Measurements from ENCODE around the gene WDR64. TPM values are rescaled to one million over a fixed set of nuclear protein-coding genes. Genes with fewer than 3 reads are reported as not detected.

The WDR64 gene
- total and polyA plus RNA-seq, 2 of the 13 experiments (the other 11 are each of a cell fraction or from before 2014, with no cell fraction given): not detected

- TF ChIP-seq ZNF883 (CRISPR knock-in tag; IDR thresholded peaks at IDR 0.05; ENCODE audit: not compliant biosample characterization) (peak; percentile 79), SRSF1 (optimal IDR thresholded peaks at IDR 0.05; ENCODE audit: low read depth, low read length) (no peak), ZNF329 (CRISPR knock-in tag; IDR thresholded peaks at IDR 0.05; ENCODE audit: low read depth) (no peak), BCL6 (CRISPR knock-in tag; IDR thresholded peaks at IDR 0.05) (no peak), ZNF644 (CRISPR knock-in tag; IDR thresholded peaks at IDR 0.05; ENCODE audit: low read depth) (no peak), TSC22D2 (CRISPR knock-in tag; IDR thresholded peaks at IDR 0.05; ENCODE audit: borderline replicate concordance) (no peak), THAP8 (CRISPR knock-in tag; IDR thresholded peaks at IDR 0.05; ENCODE audit: borderline replicate concordance) (no peak; the same call in 1 of the 2 replicates), ZNF317 (CRISPR knock-in tag; IDR thresholded peaks at IDR 0.05) (peak; percentile 74; the same call in 1 of the 2 replicates), NBN (conservative IDR thresholded peaks at IDR 0.05) (no peak), ZKSCAN1 (IDR thresholded peaks at IDR 0.05; ENCODE audit: low read length) (no peak), NFIB (CRISPR knock-in tag; IDR thresholded peaks at IDR 0.05; ENCODE audit: borderline replicate concordance) (no peak), YY1 (IDR thresholded peaks at IDR 0.05; ENCODE audit: insufficient read depth, insufficient replicate concordance, low read depth, low read length) (peak; percentile 59), MXD4 (CRISPR knock-in tag; IDR thresholded peaks at IDR 0.05) (peak; percentile 94), RNF219 (CRISPR knock-in tag; IDR thresholded peaks at IDR 0.05) (no peak), GPN1 (CRISPR knock-in tag; IDR thresholded peaks at IDR 0.05; ENCODE audit: borderline replicate concordance) (no peak), TRAFD1 (CRISPR knock-in tag; IDR thresholded peaks at IDR 0.05; ENCODE audit: borderline replicate concordance) (no peak), FOSL1 (CRISPR knock-in tag; IDR thresholded peaks at IDR 0.05; ENCODE audit: borderline replicate concordance) (no peak), FIP1L1 (IDR thresholded peaks at IDR 0.05; ENCODE audit: borderline replicate concordance, insufficient read depth, low read depth, low read length) (no peak), ZNF441 (CRISPR knock-in tag; IDR thresholded peaks at IDR 0.05; ENCODE audit: borderline replicate concordance) (0 out of 2 replicates have a peak, but pooled peaks have one; percentile 41), ZNF3 (CRISPR knock-in tag; IDR thresholded peaks at IDR 0.05) (no peak), TBX3 (IDR thresholded peaks at IDR 0.05; ENCODE audit: borderline replicate concordance) (no peak), ZNF326 (CRISPR knock-in tag; IDR thresholded peaks at IDR 0.05; ENCODE audit: borderline replicate concordance) (peak; percentile 65; the same call in 1 of the 2 replicates), ZBTB25 (CRISPR knock-in tag; IDR thresholded peaks at IDR 0.05) (peak; percentile 61; the same call in 1 of the 2 replicates), YEATS2 (CRISPR knock-in tag; IDR thresholded peaks at IDR 0.05; ENCODE audit: borderline replicate concordance) (peak; percentile 95)
Observed at GRCh38 chr1:241847796-241848685, 196.0 kb downstream of the WDR64 start, which contains the start of gene EXO1 (continued).
